IPS DF 6.9 (cell line): ENCODE data around the gene FAXDC2.

Source experiments
- DNase-seq: peaks from one replicate; pipeline ENCODE4 v3.0.0-alpha.2; 2013; ENCODE audit warnings: low read depth, low spot score
- H3K27ac ChIP-seq: one replicate; pipeline ENCODE4 v1.5.1; 2013; ENCODE audit warnings: low read length, control low read depth
- H3K27me3 ChIP-seq: 2 replicates; pipeline ENCODE4 v1.6.1; 2013; ENCODE audit warnings: mild to moderate bottlenecking, low read length; ENCODE audit not compliant: control insufficient read depth, insufficient read depth
- H3K36me3 ChIP-seq: 2 replicates; pipeline ENCODE4 v1.6.1; 2013; ENCODE audit warnings: low read length; ENCODE audit not compliant: control insufficient read depth, insufficient read depth
- H3K4me1 ChIP-seq: 2 replicates; pipeline ENCODE4 v1.6.1; 2013; ENCODE audit warnings: low read length; ENCODE audit not compliant: control insufficient read depth, insufficient read depth
- H3K4me3 ChIP-seq: 2 replicates; pipeline ENCODE4 v1.5.1; 2013; ENCODE audit warnings: mild to moderate bottlenecking, low read length
- H3K9me3 ChIP-seq: 2 replicates; pipeline ENCODE4 v1.6.1; 2013; ENCODE audit warnings: low read length, inconsistent platforms; ENCODE audit not compliant: control insufficient read depth, insufficient read depth
- WGBS: extraction: QIAGEN DNeasy Blood & Tissue Kit; methylation state at CpG from one replicate; pipeline ENCODE4 v1.1.7; 2013; ENCODE audit warnings: mixed read lengths, missing lambda C conversion rate; ENCODE audit not compliant: insufficient read length, insufficient coverage; 5-methylcytosine and 5-hydroxymethylcytosine counted together

The FAXDC2 gene

GRCh38 chr5:154816891-154817492 is 33.4 kb downstream of the FAXDC2 start:
- Histone ChIP-seq H3K36me3 (peaks cover 32% of the 10 kb centered on the region), H3K4me1 (no peaks in the 10 kb centered on the region; the same call in 1 of the 2 replicates), H3K27ac (no peak overlapping the region), H3K27me3 (no peaks in the 10 kb centered on the region), H3K4me3 (no peak overlapping the region), H3K9me3 (no peaks in the 10 kb centered on the region)
- DNase-seq: no peak
- no CpG with 5 or more reads among the region's 5 CpGs for WGBS

GRCh38 chr5:154815684-154816247 is 34.6 kb downstream of the FAXDC2 start:
- no peaks in the 10 kb centered on the region for H3K27me3 ChIP-seq
- no CpG with 5 or more reads among the region's 5 CpGs for WGBS
- no peak overlapping the region for H3K27ac ChIP-seq
- H3K4me3 ChIP-seq: no peak overlapping the region
- no peak for DNase-seq
- no peaks in the 10 kb centered on the region for H3K9me3 ChIP-seq
- H3K4me1 ChIP-seq: no peaks in the 10 kb centered on the region; the same call in 1 of the 2 replicates
- peaks cover 41% of the 10 kb centered on the region for H3K36me3 ChIP-seq

- H3K4me3 ChIP-seq: no peak overlapping the region
- H3K36me3 ChIP-seq: peaks cover 41% of the 10 kb centered on the region
- DNase-seq: no peak
- WGBS: no CpG with 5 or more reads among the region's 11 CpGs
- no peaks in the 10 kb centered on the region for H3K27me3 ChIP-seq
- no peak overlapping the region for H3K27ac ChIP-seq
- H3K4me1 ChIP-seq: no peaks in the 10 kb centered on the region; the same call in 1 of the 2 replicates
- H3K9me3 ChIP-seq: no peaks in the 10 kb centered on the region
Measured at GRCh38 chr5:154815025-154815424, 35.4 kb downstream of the FAXDC2 start.

- Histone ChIP-seq H3K4me1 (no peaks in the 10 kb centered on the region; the same call in 1 of the 2 replicates), H3K9me3 (no peaks in the 10 kb centered on the region), H3K4me3 (no peak overlapping the region), H3K27me3 (no peaks in the 10 kb centered on the region), H3K27ac (no peak overlapping the region), H3K36me3 (peaks cover 41% of the 10 kb centered on the region)
- WGBS: no CpG with 5 or more reads among the region's 10 CpGs
- DNase-seq: no peak
Measured at GRCh38 chr5:154813736-154814135, 36.7 kb downstream of the FAXDC2 start.

GRCh38 chr5:154813158-154813557 is 37.2 kb downstream of the FAXDC2 start:
- Histone ChIP-seq H3K27ac (no peak overlapping the region), H3K4me3 (no peak overlapping the region), H3K4me1 (no peaks in the 10 kb centered on the region; the same call in 1 of the 2 replicates), H3K27me3 (no peaks in the 10 kb centered on the region), H3K9me3 (no peaks in the 10 kb centered on the region), H3K36me3 (peaks cover 45% of the 10 kb centered on the region)
- no peak for DNase-seq
- no CpG with 5 or more reads among the region's 4 CpGs for WGBS

- no peaks in the 10 kb centered on the region; the same call in 1 of the 2 replicates for H3K4me1 ChIP-seq
- no peak overlapping the region for H3K4me3 ChIP-seq
- H3K9me3 ChIP-seq: no peaks in the 10 kb centered on the region
- DNase-seq: peak; percentile 31
- H3K27ac ChIP-seq: no peak overlapping the region
- H3K36me3 ChIP-seq: peaks cover 47% of the 10 kb centered on the region
- no peaks in the 10 kb centered on the region for H3K27me3 ChIP-seq
- WGBS: no CpG with 5 or more reads among the region's 3 CpGs
Measured at GRCh38 chr5:154811653-154812465, 38.5 kb downstream of the FAXDC2 start.

GRCh38 chr5:154811239-154811638 is 39.2 kb downstream of the FAXDC2 start:
- H3K4me3 ChIP-seq: no peak overlapping the region
- H3K27me3 ChIP-seq: no peaks in the 10 kb centered on the region
- WGBS: no CpG with 5 or more reads among the region's 7 CpGs
- H3K27ac ChIP-seq: no peak overlapping the region
- H3K36me3 ChIP-seq: peaks cover 44% of the 10 kb centered on the region
- no peak for DNase-seq
- no peaks in the 10 kb centered on the region for H3K9me3 ChIP-seq
- H3K4me1 ChIP-seq: no peaks in the 10 kb centered on the region

- DNase-seq: no peak
- H3K4me1 ChIP-seq: no peaks in the 10 kb centered on the region
- peaks cover 54% of the 10 kb centered on the region for H3K36me3 ChIP-seq
- H3K27me3 ChIP-seq: no peaks in the 10 kb centered on the region
- H3K4me3 ChIP-seq: no peak overlapping the region
- WGBS: no CpG with 5 or more reads among the region's 4 CpGs
- H3K9me3 ChIP-seq: no peaks in the 10 kb centered on the region
- no peak overlapping the region for H3K27ac ChIP-seq
Measured at GRCh38 chr5:154806176-154806575, 44.2 kb downstream of the FAXDC2 start.

- H3K27ac ChIP-seq: no peak overlapping the region
- H3K4me3 ChIP-seq: no peak overlapping the region
- no peaks in the 10 kb centered on the region for H3K9me3 ChIP-seq
- no peak for DNase-seq
- no CpG with 5 or more reads among the region's 9 CpGs for WGBS
- no peaks in the 10 kb centered on the region for H3K27me3 ChIP-seq
- peaks cover 59% of the 10 kb centered on the region for H3K36me3 ChIP-seq
- no peaks in the 10 kb centered on the region for H3K4me1 ChIP-seq
Measured at GRCh38 chr5:154802050-154802449, 48.4 kb downstream of the FAXDC2 start.

- no CpG with 5 or more reads among the region's 3 CpGs for WGBS
- Histone ChIP-seq H3K4me3 (no peak overlapping the region), H3K36me3 (peaks cover 57% of the 10 kb centered on the region), H3K4me1 (no peaks in the 10 kb centered on the region), H3K9me3 (no peaks in the 10 kb centered on the region), H3K27me3 (no peaks in the 10 kb centered on the region), H3K27ac (no peak overlapping the region)
- no peak for DNase-seq
Measured at GRCh38 chr5:154801083-154801482, 49.3 kb downstream of the FAXDC2 start.
